ENCODE measurements around the gene SUCNR1.

- TF ChIP-seq CTCF (IDR thresholded peaks at IDR 0.05; ENCODE audit: poor library complexity, severe bottlenecking): no peak
- no peak for TF ChIP-seq TAF1 (IDR thresholded peaks at IDR 0.05; ENCODE audit: low read depth)
- no peak for TF ChIP-seq SMC3 (conservative IDR thresholded peaks at IDR 0.05; ENCODE audit: poor library complexity)
- no peak for TF ChIP-seq POLR2AphosphoS5 (IDR thresholded peaks at IDR 0.05)
- TF ChIP-seq REST (IDR thresholded peaks at IDR 0.05; ENCODE audit: borderline replicate concordance): no peak
- no peak for TF ChIP-seq EP300 (conservative IDR thresholded peaks at IDR 0.05; ENCODE audit: poor library complexity, severe bottlenecking)
- no peak for TF ChIP-seq MXI1 (conservative IDR thresholded peaks at IDR 0.05; ENCODE audit: poor library complexity, severe bottlenecking)
- TF ChIP-seq EZH2 (IDR thresholded peaks at IDR 0.05; ENCODE audit: borderline replicate concordance, insufficient read depth, low read length, poor library complexity, severe bottlenecking): no peak
- TF ChIP-seq RAD21 (conservative IDR thresholded peaks at IDR 0.05): no peak
Observed at GRCh38 chr3:151899996-151900395, 26.6 kb downstream of the SUCNR1 start.
